GM21528 (cell line): ENCODE results near the gene MAEA.
"Not testable (repeated sequence)": the region's sequence is repeated elsewhere in the genome, so short reads cannot be mapped to it uniquely, and the experiment has no call there.

ENCODE experiments used
- ATAC-seq: cut with Tn5 transposase; IDR thresholded peaks from one replicate; pipeline ENCODE4 v1.9.1; 2021; ENCODE audit warnings: mild to moderate bottlenecking, moderate library complexity; ENCODE audit not compliant: unreplicated experiment, low FRiP score

The MAEA gene

GRCh38 chr4:1318488-1319213 is 29.0 kb downstream of the MAEA start:
- ATAC-seq = no peak

GRCh38 chr4:1321486-1321885 is 31.8 kb downstream of the MAEA start:
- ATAC-seq = no peak

- ATAC-seq = no peak
These were observed 32.4 kb downstream of the MAEA start for GRCh38 chr4:1321946-1322650.

- no peak for ATAC-seq
These were observed 33.6 kb downstream of the MAEA start for GRCh38 chr4:1323280-1323634.

GRCh38 chr4:1323635-1324442 is 34.1 kb downstream of the MAEA start:
- ATAC-seq = no peak

- not testable (repeated sequence) for ATAC-seq
These were observed 34.9 kb downstream of the MAEA start for GRCh38 chr4:1324443-1325175.

DNA sequence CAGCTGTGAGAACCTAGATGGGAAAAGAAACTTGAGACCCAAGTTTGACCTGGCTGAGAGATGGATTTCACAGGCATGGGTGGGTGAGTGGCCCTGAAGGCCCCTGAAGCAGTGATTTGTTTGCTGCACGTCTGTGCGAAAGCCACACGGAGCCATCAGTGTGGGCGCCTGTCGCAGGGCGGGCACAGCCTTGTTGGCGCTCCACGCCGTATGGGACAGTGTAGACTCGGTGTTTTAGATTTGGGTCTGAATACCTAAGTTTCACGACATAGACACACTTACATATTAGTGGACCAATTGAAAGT is 35.4 kb downstream of the MAEA start:
- no peak for ATAC-seq

GRCh38 chr4:1325681-1326635 is 36.3 kb downstream of the MAEA start:
- ATAC-seq = no peak

GRCh38 chr4:1326751-1327525 is 37.2 kb downstream of the MAEA start:
- ATAC-seq = no peak

- no peak for ATAC-seq
These were observed 38.0 kb downstream of the MAEA start for GRCh38 chr4:1327526-1328266.

DNA sequence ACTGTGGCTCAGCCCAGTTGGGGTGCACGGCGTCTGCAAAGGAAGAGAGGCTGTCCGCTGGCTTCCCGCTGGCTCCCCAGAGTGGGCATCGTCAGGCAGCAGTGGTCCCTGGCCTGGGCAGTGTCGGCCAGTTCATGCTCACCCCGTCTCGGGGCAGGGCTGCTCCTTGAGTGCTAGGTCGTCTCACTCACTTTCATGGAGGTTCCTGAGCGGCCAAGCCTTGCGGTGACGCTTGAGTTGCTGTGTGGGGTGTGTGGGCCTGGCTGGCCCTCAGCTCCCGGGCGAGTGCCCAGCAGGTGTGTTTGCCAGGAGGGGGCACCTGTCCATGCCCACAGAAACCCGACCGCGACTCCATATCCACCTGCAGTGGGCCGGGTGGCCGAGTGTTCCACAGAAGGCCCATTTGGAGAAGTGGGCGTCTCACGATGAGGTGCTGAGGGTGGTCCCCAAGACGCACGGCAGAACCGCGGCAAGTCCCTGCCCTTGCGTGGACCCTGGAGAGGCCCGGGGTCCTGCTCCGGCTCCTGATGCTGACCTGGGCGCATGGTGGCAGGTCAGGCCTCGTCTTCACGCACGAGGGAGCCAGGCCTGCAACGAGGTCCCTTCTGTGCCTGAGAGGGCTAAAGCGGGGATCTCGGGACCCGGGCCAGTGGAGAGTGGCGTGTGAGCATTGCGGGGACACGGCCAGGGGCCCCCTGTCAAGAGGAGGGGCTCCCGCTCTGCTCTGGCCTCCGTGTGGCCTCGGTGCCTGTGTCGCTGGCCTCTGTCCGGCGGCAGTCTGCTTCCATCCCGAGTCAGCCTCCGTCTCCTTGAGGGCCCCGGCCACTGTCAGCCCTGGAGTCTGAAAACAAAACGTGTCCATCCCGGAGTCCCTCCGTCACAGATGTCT is 38.8 kb downstream of the MAEA start:
- no peak for ATAC-seq

- no peak for ATAC-seq
These were observed 40.0 kb downstream of the MAEA start for GRCh38 chr4:1329408-1330371.

- no peak for ATAC-seq
These were observed 41.3 kb downstream of the MAEA start for GRCh38 chr4:1330761-1331590.

DNA sequence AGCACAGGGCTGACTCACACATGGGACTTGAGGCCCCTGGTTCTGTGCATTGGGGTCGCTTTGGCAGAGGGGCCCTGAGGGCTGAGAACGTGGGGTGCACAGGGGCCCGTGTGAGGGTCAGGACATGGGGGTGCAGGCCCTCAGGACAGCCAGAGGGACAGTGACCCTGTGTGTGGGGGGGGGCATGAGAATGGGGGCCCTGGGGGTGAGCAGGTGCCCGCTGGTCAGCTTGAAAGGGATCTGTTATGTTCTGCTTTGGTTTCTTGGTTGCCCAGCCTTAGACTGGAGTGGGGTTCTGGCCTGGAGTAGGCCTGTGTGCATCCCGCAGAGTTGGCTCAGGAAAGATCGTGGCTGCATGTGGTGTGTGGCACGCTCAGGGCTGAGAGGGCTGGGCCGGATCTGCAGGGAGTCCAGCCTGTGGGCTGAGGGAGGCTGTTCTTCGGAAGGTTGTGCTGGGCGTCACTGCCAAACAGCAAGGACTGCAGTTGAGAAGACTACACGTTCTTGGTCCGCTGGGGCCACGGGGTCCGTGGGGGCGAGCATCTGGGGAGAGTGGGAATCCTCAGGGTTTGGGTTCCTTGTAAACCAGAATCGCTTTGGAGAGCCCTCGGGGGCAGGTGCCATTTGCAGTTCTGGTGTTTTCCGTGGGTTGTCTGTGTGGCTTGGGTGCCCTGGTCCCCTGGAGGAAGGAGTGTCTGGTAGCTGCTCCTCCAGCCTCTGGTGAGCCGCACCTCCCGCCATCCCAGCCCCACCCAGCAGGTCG is 42.1 kb downstream of the MAEA start:
- no peak for ATAC-seq

- no peak for ATAC-seq
These were observed 43.0 kb downstream of the MAEA start for GRCh38 chr4:1332686-1333085.
